Measurements from ENCODE around the gene FOSL2.

FOSL2 gene

GRCh38 chr2:28393114-28393836, 617 bp downstream of the FOSL2 start:
- Histone ChIP-seq H3K36me3 (ENCODE audit: control insufficient read depth in 2 of 2, insufficient read depth in 1 of 2, low read length in 2 of 2) (no peaks in the 10 kb centered on the region), H3K9me3 (ENCODE audit: control insufficient read depth, insufficient read depth, low read depth, low read length) (no peaks in the 10 kb centered on the region), H3K4me3 (ENCODE audit: low read depth, low read length) (peak overlapping the region; percentile 84), H3K27ac (ENCODE audit: extremely low read depth, low read depth, low read length) (peak overlapping the region; percentile 97), H3K4me1 (ENCODE audit: control insufficient read depth, insufficient read depth, low read length) (peaks cover 13% of the 10 kb centered on the region)
- CTCF ChIA-PET = interaction anchor here (0.7 kb wide), 2 partner anchors 238 to 241 kb away, joined by 3 read pairs; no protein-coding TSS in a partner anchor
- POLR2A ChIA-PET = interaction anchor here (0.6 to 1.7 kb wide), 10 partner anchors 26 to 687 kb away, joined by 3 to 5 read pairs (median 3); no protein-coding TSS in a partner anchor
- 0 out of 2 replicates have a peak, but pooled peaks have one; percentile 6 for TF ChIP-seq KLF10 (tag by site-specific recombination; IDR thresholded peaks at IDR 0.05)
- no peak for TF ChIP-seq ZNF133 (tag by site-specific recombination; IDR thresholded peaks at IDR 0.05)
- no peak for TF ChIP-seq ZNF248 (tag by site-specific recombination; IDR thresholded peaks at IDR 0.05)
- TF ChIP-seq OSR2 (tag by site-specific recombination; IDR thresholded peaks at IDR 0.05) = no peak
- peak; percentile 21; the same call in 1 of the 2 replicates for TF ChIP-seq KLF8 (tag by site-specific recombination; IDR thresholded peaks at IDR 0.05)
- TF ChIP-seq ZNF148 (tag by site-specific recombination; IDR thresholded peaks at IDR 0.05; ENCODE audit: borderline replicate concordance) = no peak
- TF ChIP-seq ZIC2 (tag by site-specific recombination; IDR thresholded peaks at IDR 0.05) = peak; percentile 21; the same call in 1 of the 2 replicates
- TF ChIP-seq ZEB2 (tag by site-specific recombination; IDR thresholded peaks at IDR 0.05) = no peak
- TF ChIP-seq EGR2 (tag by site-specific recombination; IDR thresholded peaks at IDR 0.05; ENCODE audit: low read depth) = peak; percentile 22; the same call in 1 of the 2 replicates
- peak; percentile 1; the same call in 1 of the 2 replicates for TF ChIP-seq ZNF10 (tag by site-specific recombination; IDR thresholded peaks at IDR 0.05)
- TF ChIP-seq ZBTB8A (tag by site-specific recombination; IDR thresholded peaks at IDR 0.05) = no peak
- no peak for TF ChIP-seq ZFP3 (tag by site-specific recombination; IDR thresholded peaks at IDR 0.05; ENCODE audit: low read depth)
- TF ChIP-seq ZNF175 (tag by site-specific recombination; IDR thresholded peaks at IDR 0.05) = no peak
- TF ChIP-seq KLF9 (tag by site-specific recombination; IDR thresholded peaks at IDR 0.05; ENCODE audit: low read depth) = 0 out of 2 replicates have a peak, but pooled peaks have one; percentile 19
- TF ChIP-seq ZNF2 (tag by site-specific recombination; IDR thresholded peaks at IDR 0.05) = no peak
- peak; percentile 50; the same call in 1 of the 2 replicates for TF ChIP-seq ZFHX2 (tag by site-specific recombination; conservative IDR thresholded peaks at IDR 0.05)
- peak; percentile 33; the same call in 1 of the 2 replicates for TF ChIP-seq IKZF3 (tag by site-specific recombination; IDR thresholded peaks at IDR 0.05)
- peak; percentile 76 for TF ChIP-seq ZBTB26 (tag by site-specific recombination; optimal IDR thresholded peaks at IDR 0.05)
- TF ChIP-seq SP7 (tag by site-specific recombination; IDR thresholded peaks at IDR 0.05) = no peak
- TF ChIP-seq ZNF561 (tag by site-specific recombination; IDR thresholded peaks at IDR 0.05; ENCODE audit: borderline replicate concordance) = no peak
- no peak for TF ChIP-seq ZNF596 (tag by site-specific recombination; IDR thresholded peaks at IDR 0.05)
- TF ChIP-seq PRDM2 (tag by site-specific recombination; IDR thresholded peaks at IDR 0.05; ENCODE audit: borderline replicate concordance) = no peak
- no peak for TF ChIP-seq ZSCAN5A (tag by site-specific recombination; IDR thresholded peaks at IDR 0.05)
- TF ChIP-seq ZNF600 (tag by site-specific recombination; IDR thresholded peaks at IDR 0.05) = no peak

Measured in HEK293 (cell line).